Dedifferentiated amniotic fluid mesenchymal stem cell (primary cell): ENCODE measurements around the gene ARFGEF2.
"Not testable (repeated sequence)": the region's sequence is repeated elsewhere in the genome, so short reads cannot be mapped to it uniquely, and the experiment has no call there.

ENCODE experiments used
- DNase-seq: peaks from one replicate; pipeline ENCODE4 v3.0.0-alpha.2; 2016; ENCODE audit errors: extremely low spot score

The ARFGEF2 gene

GRCh38 chr20:49074521-49074920, 153.0 kb downstream of the ARFGEF2 start:
- no peak for DNase-seq

GRCh38 chr20:49078310-49078709, 156.8 kb downstream of the ARFGEF2 start:
- DNase-seq = no peak

- DNase-seq = not testable (repeated sequence)
Measured at GRCh38 chr20:49082295-49082694, 160.8 kb downstream of the ARFGEF2 start.
